ENCODE measurements around the gene POU5F1.

GRCh38 chr6:31190488-31190887 is 20.0 kb upstream of the POU5F1 start:
- TF ChIP-seq TAF1 (IDR thresholded peaks at IDR 0.05; ENCODE audit: low read depth, low read length) (no peak), POLR2A (IDR thresholded peaks at IDR 0.05; ENCODE audit: low read depth, low read length) (no peak), POLR2AphosphoS5 (IDR thresholded peaks at IDR 0.05; ENCODE audit: low read depth, low read length) (no peak)
